Measurements from ENCODE around the gene JRKL. TPM values are rescaled to one million over a fixed set of nuclear protein-coding genes. Genes with fewer than 3 reads are reported as not detected.

Gene JRKL
- total RNA-seq, 1 donor from 2014 or later: 7.2 TPM

- Mint-ChIP-seq H3K9me3 (ENCODE audit: unreplicated experiment) (no peaks in the 10 kb centered on the region), H3K36me3 (ENCODE audit: low read depth, unreplicated experiment) (peaks cover under 1% of the 10 kb centered on the region), H3K27ac (ENCODE audit: unreplicated experiment) (peak within 1 kb of the TSS; percentile 67), H3K4me1 (ENCODE audit: unreplicated experiment) (peaks cover 13% of the 10 kb centered on the region), H3K27me3 (ENCODE audit: unreplicated experiment) (no peaks in the 10 kb centered on the region), H3K4me3 (ENCODE audit: unreplicated experiment) (peak within 1 kb of the TSS; percentile 91)
- TF ChIP-seq CTCF (IDR thresholded peaks at IDR 0.05; ENCODE audit: unreplicated experiment): peak; percentile 77
- peak; percentile 86 for DNase-seq (ENCODE audit: low spot score)
Observed at GRCh38 chr11:96342961-96343711, 46.7 kb upstream of the JRKL start, which contains the start of gene MAML2. Gene MAML2, minus strand, starts transcription at chr11:96343195. Its CDS starts 1,300 bp downstream, at chr11:96341895.

- no peaks in the 10 kb centered on the region for H3K4me1 Mint-ChIP-seq (ENCODE audit: unreplicated experiment)
Observed at GRCh38 chr11:96356848-96357247, 33.0 kb upstream of the JRKL start.

GRCh38 chr11:96357794-96358193, 32.0 kb upstream of the JRKL start:
- peaks cover 33% of the 10 kb centered on the region for H3K36me3 Mint-ChIP-seq (ENCODE audit: low read depth, unreplicated experiment)
- DNase-seq (ENCODE audit: low spot score): no peak
- no peaks in the 10 kb centered on the region for H3K4me1 Mint-ChIP-seq (ENCODE audit: unreplicated experiment)
- H3K4me3 Mint-ChIP-seq (ENCODE audit: unreplicated experiment): no peak overlapping the region
- H3K27me3 Mint-ChIP-seq (ENCODE audit: unreplicated experiment): no peaks in the 10 kb centered on the region
- no peaks in the 10 kb centered on the region for H3K9me3 Mint-ChIP-seq (ENCODE audit: unreplicated experiment)
- no peak overlapping the region for H3K27ac Mint-ChIP-seq (ENCODE audit: unreplicated experiment)
- no peak for TF ChIP-seq CTCF (IDR thresholded peaks at IDR 0.05; ENCODE audit: unreplicated experiment)

More at GRCh38 chr11:96356848-96357247, 33.0 kb upstream of the JRKL start:
- H3K4me3 Mint-ChIP-seq (ENCODE audit: unreplicated experiment): no peak overlapping the region
- no peaks in the 10 kb centered on the region for H3K27me3 Mint-ChIP-seq (ENCODE audit: unreplicated experiment)
- TF ChIP-seq CTCF (IDR thresholded peaks at IDR 0.05; ENCODE audit: unreplicated experiment): no peak
- DNase-seq (ENCODE audit: low spot score): no peak
- H3K27ac Mint-ChIP-seq (ENCODE audit: unreplicated experiment): no peak overlapping the region
- H3K9me3 Mint-ChIP-seq (ENCODE audit: unreplicated experiment): no peaks in the 10 kb centered on the region
- H3K36me3 Mint-ChIP-seq (ENCODE audit: low read depth, unreplicated experiment): peaks cover 33% of the 10 kb centered on the region

- TF ChIP-seq CTCF (IDR thresholded peaks at IDR 0.05; ENCODE audit: unreplicated experiment): no peak
- Mint-ChIP-seq H3K4me3 (ENCODE audit: unreplicated experiment) (no peak overlapping the region), H3K9me3 (ENCODE audit: unreplicated experiment) (no peaks in the 10 kb centered on the region), H3K36me3 (ENCODE audit: low read depth, unreplicated experiment) (peaks cover 33% of the 10 kb centered on the region), H3K27ac (ENCODE audit: unreplicated experiment) (no peak overlapping the region), H3K27me3 (ENCODE audit: unreplicated experiment) (no peaks in the 10 kb centered on the region), H3K4me1 (ENCODE audit: unreplicated experiment) (no peaks in the 10 kb centered on the region)
- DNase-seq (ENCODE audit: low spot score): no peak
Observed at GRCh38 chr11:96358321-96358720, 31.5 kb upstream of the JRKL start.

- TF ChIP-seq CTCF (IDR thresholded peaks at IDR 0.05; ENCODE audit: unreplicated experiment): no peak
- no peaks in the 10 kb centered on the region for H3K27me3 Mint-ChIP-seq (ENCODE audit: unreplicated experiment)
- no peak for DNase-seq (ENCODE audit: low spot score)
- H3K27ac Mint-ChIP-seq (ENCODE audit: unreplicated experiment): no peak overlapping the region
- no peaks in the 10 kb centered on the region for H3K9me3 Mint-ChIP-seq (ENCODE audit: unreplicated experiment)
- no peaks in the 10 kb centered on the region for H3K4me1 Mint-ChIP-seq (ENCODE audit: unreplicated experiment)
- H3K4me3 Mint-ChIP-seq (ENCODE audit: unreplicated experiment): no peak overlapping the region
- peaks cover 16% of the 10 kb centered on the region for H3K36me3 Mint-ChIP-seq (ENCODE audit: low read depth, unreplicated experiment)
Observed at GRCh38 chr11:96361778-96362177, 28.0 kb upstream of the JRKL start.

All from endothelial cell (in vitro differentiated cells).